GM18526 (cell line): ENCODE measurements around the gene CACNA2D4.

Experiments
- POLR2A ChIP-seq: IDR thresholded peaks from 3 replicates; pipeline ENCODE4 v1.6.1; 2011; ENCODE audit not compliant: insufficient read length; ENCODE audit errors: extremely low read depth

Gene CACNA2D4

DNA sequence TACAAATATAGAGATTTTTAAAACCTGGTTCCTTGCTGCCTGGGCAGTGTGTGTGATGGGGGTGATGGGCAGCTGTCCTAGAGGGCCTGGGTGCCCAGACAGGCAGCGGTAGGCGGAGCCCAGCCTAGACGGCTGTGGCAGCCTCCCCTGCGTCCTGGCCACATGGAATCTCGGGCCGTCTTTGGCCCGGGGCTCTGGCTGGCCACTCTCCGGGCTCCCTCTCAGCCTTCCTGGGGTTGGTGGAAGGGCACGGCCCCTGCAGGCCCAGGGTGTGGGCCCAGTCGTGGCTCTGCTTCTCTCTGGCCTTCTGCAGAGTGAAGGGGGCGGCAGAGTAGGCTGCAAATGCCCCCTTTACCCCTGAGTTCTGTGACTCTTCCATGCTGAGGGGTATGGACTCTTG lies 95.8 kb downstream of the CACNA2D4 start:
- no peak for TF ChIP-seq POLR2A

DNA sequence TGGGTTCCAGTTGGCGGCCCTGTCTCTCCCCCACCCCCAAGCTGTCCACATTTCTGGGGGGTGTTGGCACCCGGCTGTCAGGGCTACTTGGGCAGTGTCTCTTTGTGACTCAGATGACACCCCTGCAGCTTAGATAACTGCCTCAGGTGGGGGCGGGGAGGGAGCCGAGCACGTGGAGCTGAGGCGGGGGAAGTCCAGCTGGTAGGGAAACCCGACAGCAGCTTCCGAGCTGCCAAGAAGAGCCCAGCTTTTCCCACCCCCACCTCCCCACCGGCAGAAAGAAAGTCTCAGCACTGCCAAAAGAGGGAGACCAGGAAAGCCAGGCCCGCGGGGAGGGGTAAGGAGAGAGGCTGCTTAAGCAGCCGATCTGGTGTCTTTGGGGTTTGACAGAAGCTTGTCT lies 96.6 kb downstream of the CACNA2D4 start:
- no peak for TF ChIP-seq POLR2A

GRCh38 chr12:1820896-1821291 lies 97.6 kb downstream of the CACNA2D4 start:
- no peak for TF ChIP-seq POLR2A

GRCh38 chr12:1820191-1820895 lies 98.1 kb downstream of the CACNA2D4 start, which contains the start of gene LRTM2:
TSS of gene LRTM2 (plus strand) at chr12:1820565. CDS start at chr12:1828149, 7,584 bp downstream.
- no peak for TF ChIP-seq POLR2A

GRCh38 chr12:1819571-1819970 lies 98.9 kb downstream of the CACNA2D4 start:
- TF ChIP-seq POLR2A, result no peak

DNA sequence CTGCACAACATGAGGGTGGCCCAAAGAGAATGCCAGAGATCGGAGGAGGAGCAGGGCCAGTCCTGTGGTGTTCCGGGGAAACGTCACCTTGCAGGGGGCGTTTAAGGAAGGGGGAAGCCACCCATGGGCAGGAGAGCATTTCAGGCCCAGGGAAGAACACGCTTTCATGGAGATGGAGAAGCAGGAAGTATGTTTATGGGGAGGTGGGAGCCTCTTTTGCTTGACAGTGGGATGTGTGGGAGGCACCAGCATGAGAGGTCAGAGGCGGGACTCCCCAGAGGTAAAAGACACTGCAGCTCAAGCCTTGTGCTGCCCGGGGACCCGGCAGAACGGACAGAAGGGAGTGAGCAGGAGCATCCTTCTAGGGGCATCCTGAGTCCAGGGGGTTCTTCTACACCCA lies 99.4 kb downstream of the CACNA2D4 start:
- no peak for TF ChIP-seq POLR2A

DNA sequence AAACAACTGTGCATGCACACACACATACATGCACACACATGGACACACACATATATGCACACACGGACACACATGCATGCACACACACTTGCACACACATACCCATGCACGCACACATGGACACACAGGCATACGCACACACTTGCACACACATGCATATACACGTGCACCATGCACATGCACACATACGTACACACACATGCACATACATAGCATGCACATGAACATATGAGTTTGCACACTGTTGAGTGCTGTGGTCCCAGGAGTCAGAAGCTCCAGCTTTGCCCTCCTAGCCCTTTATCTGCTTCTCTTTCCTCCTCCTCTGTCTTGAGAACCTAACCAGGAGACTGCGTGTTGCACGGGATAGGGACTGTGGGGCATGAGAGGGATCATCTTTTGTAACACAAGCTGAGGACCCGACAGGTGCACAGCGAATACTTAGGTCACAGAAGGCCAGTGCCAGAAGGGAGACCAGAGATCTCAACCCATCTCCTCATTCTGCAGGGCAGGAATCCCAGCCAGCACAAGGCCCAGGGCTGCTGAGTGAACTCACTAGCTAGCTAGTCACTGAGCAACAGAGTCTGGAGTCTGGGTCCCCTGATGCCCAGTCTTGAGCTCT lies 101.6 kb downstream of the CACNA2D4 start:
- TF ChIP-seq POLR2A, result no peak

- no peak for TF ChIP-seq POLR2A
Measured at GRCh38 chr12:1815814-1816729, 102.4 kb downstream of the CACNA2D4 start.

- TF ChIP-seq POLR2A, result no peak
Measured at GRCh38 chr12:1815108-1815507, 103.3 kb downstream of the CACNA2D4 start.

- TF ChIP-seq POLR2A, result no peak
Measured at GRCh38 chr12:1814266-1814665, 104.2 kb downstream of the CACNA2D4 start.

GRCh38 chr12:1812650-1813302 lies 105.7 kb downstream of the CACNA2D4 start:
- no peak for TF ChIP-seq POLR2A

DNA sequence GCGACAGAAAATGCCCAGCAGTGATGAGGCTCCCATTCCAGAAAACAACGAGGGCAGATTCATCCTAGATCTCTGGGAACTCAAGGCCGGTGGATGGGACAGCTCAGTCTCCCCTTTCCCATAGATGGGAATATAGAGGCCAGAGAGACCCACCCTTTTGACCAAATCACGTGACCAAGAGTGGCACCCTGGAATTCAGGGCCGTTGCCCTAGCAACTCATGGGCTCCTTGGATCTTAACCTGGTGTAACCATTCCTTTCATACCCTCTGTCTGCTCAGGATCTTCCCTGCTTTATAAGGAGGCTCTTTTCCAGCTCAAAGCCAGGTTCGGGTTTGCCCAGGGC lies 106.5 kb downstream of the CACNA2D4 start:
- TF ChIP-seq POLR2A, result no peak

DNA sequence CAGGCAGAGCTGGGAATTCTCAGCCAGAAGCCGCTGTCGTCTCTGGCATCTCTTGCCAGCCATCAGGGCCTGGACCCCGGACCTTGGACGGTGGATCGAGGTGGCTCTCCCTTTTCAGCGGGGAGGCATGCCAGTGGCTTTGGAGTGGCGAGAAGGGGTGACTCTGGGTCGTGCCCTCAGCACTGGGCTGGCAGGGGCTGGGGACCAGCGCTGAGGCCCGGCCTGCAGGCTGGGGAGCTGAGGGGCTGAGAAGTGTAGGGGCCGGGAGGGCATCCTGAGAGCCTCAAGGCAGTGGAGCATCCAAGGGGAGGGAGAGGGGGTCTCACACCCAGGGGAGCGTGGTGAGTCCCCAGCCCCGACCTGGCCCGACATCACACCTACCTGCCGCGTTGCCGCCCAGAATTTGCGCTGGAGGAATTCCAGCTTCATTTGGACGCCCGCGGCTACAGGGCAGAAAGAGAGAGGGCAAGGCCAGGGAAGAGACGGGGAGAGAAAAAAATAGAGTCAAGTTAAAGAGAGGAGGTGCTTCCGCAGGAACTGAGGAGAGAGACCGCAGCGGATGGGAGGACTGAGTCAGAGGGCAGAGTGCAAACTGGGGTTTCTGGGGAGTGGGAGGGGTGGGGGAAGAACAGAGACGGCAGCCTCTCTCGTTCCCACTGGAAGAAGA lies 107.0 kb downstream of the CACNA2D4 start:
- no peak for TF ChIP-seq POLR2A

DNA sequence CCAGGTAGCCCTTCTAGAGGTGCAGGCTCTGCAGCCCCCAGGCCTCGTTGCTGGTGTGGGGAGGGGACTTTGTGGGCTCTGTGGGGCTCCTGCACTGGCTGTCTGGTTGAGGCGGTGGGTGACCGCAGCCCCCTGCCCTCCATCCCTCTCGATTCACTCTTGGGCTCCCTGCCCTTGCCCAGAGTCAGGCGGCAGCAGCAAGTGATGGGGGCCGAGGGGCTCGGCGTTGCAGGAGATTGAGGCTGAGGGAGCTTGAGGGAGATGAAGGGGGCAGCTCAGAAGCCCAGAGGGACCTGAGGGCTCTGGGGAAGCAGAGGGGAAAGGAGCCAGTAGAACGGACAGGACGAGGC lies 107.5 kb downstream of the CACNA2D4 start:
- TF ChIP-seq POLR2A, result no peak
